ENCODE data around the gene NME5.

NME5 gene

GRCh38 chr5:138140268-138140667, 1.0 kb upstream of the NME5 start:
- H3K4me3 ChIP-seq (ENCODE audit: low read depth, low read length), result no peak overlapping the region
- TF ChIP-seq CTCF (IDR thresholded peaks at IDR 0.05; ENCODE audit: insufficient read depth, low read depth, low read length, missing control alignments), result no peak
- no peak for DNase-seq (ENCODE audit: low read depth)

GRCh38 chr5:138139781-138140090, 508 bp upstream of the NME5 start:
- no peak for DNase-seq (ENCODE audit: low read depth)
- no peak overlapping the region for H3K4me3 ChIP-seq (ENCODE audit: low read depth, low read length)
- TF ChIP-seq CTCF (IDR thresholded peaks at IDR 0.05; ENCODE audit: insufficient read depth, low read depth, low read length, missing control alignments), result no peak

GRCh38 chr5:138132543-138132942, 6.7 kb downstream of the NME5 start:
- no peak for DNase-seq (ENCODE audit: low read depth)
- TF ChIP-seq CTCF (IDR thresholded peaks at IDR 0.05; ENCODE audit: insufficient read depth, low read depth, low read length, missing control alignments), result no peak
- no peak overlapping the region for H3K4me3 ChIP-seq (ENCODE audit: low read depth, low read length)

GRCh38 chr5:138129347-138129746, 9.9 kb downstream of the NME5 start:
- TF ChIP-seq CTCF (IDR thresholded peaks at IDR 0.05; ENCODE audit: insufficient read depth, low read depth, low read length, missing control alignments), result no peak
- H3K4me3 ChIP-seq (ENCODE audit: low read depth, low read length), result no peak overlapping the region
- no peak for DNase-seq (ENCODE audit: low read depth)

- no peak for DNase-seq (ENCODE audit: low read depth)
- H3K4me3 ChIP-seq (ENCODE audit: low read depth, low read length), result no peak overlapping the region
- no peak for TF ChIP-seq CTCF (IDR thresholded peaks at IDR 0.05; ENCODE audit: insufficient read depth, low read depth, low read length, missing control alignments)
Observed at GRCh38 chr5:138128334-138128733, 10.9 kb downstream of the NME5 start.

GRCh38 chr5:138115254-138115653, 24.0 kb downstream of the NME5 start:
- no peak for DNase-seq (ENCODE audit: low read depth)
- H3K4me3 ChIP-seq (ENCODE audit: low read depth, low read length), result no peak overlapping the region
- no peak for TF ChIP-seq CTCF (IDR thresholded peaks at IDR 0.05; ENCODE audit: insufficient read depth, low read depth, low read length, missing control alignments)

GRCh38 chr5:138111937-138112336, 27.3 kb downstream of the NME5 start:
- DNase-seq (ENCODE audit: low read depth), result no peak
- H3K4me3 ChIP-seq (ENCODE audit: low read depth, low read length), result no peak overlapping the region
- no peak for TF ChIP-seq CTCF (IDR thresholded peaks at IDR 0.05; ENCODE audit: insufficient read depth, low read depth, low read length, missing control alignments)

Measured in GM12865 (cell line).